Body of pancreas (tissue), 4 donors: Measurements from ENCODE around the gene BABAM2.

Experiments
- CTCF ChIP-seq, 7 experiments: fragments of 450-650 bp in 4 of 7; fragments of 200-600 bp in 3 of 7; sonication (generic) in 3 of 7; IDR thresholded peaks; one replicate each; pipeline ENCODE4 v1.5.1; 2016 to 2019; ENCODE audit warnings: antibody characterized with exemption in 7 of 7
- POLR2A ChIP-seq, 3 donors: fragments of 450-650 bp; IDR thresholded peaks; one replicate each; pipeline ENCODE4 v1.6.1; 2016; ENCODE audit warnings: antibody characterized with exemption in 3 of 3, mild to moderate bottlenecking in 2 of 3

GRCh38 chr2:28375236-28375635 is 484.7 kb downstream of the BABAM2 start:
- no peak for TF ChIP-seq POLR2A (IDR thresholded peaks at IDR 0.05)
- TF ChIP-seq CTCF (IDR thresholded peaks at IDR 0.05) = no peak
